Measurements from ENCODE around the gene ALDH3A2.

Gene ALDH3A2

GRCh38 chr17:19648475-19649273 is at the start of gene ALDH3A2:
ALDH3A2 (plus strand) TSS chr17:19648751; CDS start chr17:19648972, 221 bp downstream.
- in situ Hi-C loops (cut with HindIII; ENCODE audit: low pct_ligation_motif_present, low pct_unique_long_range_greater_than_20kb, low sequenced_read_pairs) = no loop called here
- DNase-seq = peak; percentile 97

- in situ Hi-C loops (cut with HindIII; ENCODE audit: low pct_ligation_motif_present, low pct_unique_long_range_greater_than_20kb, low sequenced_read_pairs) = no loop called here
- DNase-seq = no peak
Measured at GRCh38 chr17:19610311-19610710, 38.2 kb upstream of the ALDH3A2 start.

- in situ Hi-C loops (cut with HindIII; ENCODE audit: low pct_ligation_motif_present, low pct_unique_long_range_greater_than_20kb, low sequenced_read_pairs) = no loop called here
- DNase-seq = no peak
Measured at GRCh38 chr17:19610879-19611278, 37.7 kb upstream of the ALDH3A2 start.

DNA sequence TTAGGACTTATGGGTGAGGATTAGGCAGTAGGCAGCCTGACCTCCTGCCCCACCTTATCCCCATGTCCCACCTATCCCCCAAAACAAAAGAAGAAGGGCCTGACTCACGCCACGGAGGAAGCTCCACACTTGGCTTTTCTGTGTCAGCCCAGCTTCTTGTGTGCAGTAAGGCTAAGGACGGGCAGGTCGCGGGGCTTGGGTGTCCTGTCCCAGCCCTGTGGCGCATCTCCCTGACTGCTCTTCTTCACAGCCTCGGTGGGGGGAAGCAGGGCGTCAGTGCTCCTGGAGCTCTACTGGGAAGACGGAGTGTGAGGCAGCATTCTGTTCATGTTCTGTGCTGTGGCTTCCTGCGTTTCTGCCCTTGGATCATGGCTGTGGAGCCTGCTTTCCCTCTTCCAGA is 34.6 kb upstream of the ALDH3A2 start:
- in situ Hi-C loops (cut with HindIII; ENCODE audit: low pct_ligation_motif_present, low pct_unique_long_range_greater_than_20kb, low sequenced_read_pairs) = no loop called here

DNA sequence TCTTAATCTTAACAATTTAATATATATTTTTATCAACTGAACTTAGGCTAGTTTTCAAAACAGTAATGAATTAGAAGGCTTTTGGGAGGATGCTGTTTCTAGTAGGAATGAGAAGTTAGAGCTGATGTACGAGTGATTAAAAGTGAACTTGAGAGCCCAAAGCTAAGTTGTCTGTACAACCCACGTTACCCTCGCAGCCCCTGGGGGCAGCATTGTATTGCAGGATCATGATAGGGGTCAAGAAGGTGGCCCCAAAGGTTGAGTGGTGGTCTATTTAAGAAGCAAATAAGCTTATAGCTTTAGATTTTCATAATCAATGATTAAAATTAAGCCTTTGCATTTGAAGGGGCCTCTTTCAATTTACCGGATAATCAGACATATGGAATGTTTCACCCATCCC is 33.7 kb upstream of the ALDH3A2 start:
- DNase-seq = no peak
- in situ Hi-C loops (cut with HindIII; ENCODE audit: low pct_ligation_motif_present, low pct_unique_long_range_greater_than_20kb, low sequenced_read_pairs) = no loop called here

More for the DNA sequence above, 34.6 kb upstream of the ALDH3A2 start:
- DNase-seq = no peak

DNA sequence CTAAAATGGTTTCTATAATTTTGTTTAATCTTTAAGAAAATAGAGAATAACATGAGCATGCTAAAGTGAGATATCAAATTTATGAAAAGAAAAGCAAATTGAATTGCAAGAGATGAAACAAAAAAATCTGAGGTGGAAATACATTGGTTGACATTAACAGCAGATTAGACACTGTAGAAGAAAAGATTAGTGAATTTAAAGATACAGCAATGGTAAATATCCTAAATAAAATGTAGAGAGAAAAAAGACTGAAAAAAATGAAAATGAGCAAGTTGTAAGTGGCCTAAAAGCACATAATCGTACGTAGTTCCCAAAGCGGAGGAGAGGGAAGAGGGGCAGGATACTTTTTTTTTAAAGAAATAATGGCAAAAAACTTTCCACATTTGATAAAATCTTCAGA is 30.5 kb upstream of the ALDH3A2 start:
- in situ Hi-C loops (cut with HindIII; ENCODE audit: low pct_ligation_motif_present, low pct_unique_long_range_greater_than_20kb, low sequenced_read_pairs) = no loop called here
- DNase-seq = no peak

DNA sequence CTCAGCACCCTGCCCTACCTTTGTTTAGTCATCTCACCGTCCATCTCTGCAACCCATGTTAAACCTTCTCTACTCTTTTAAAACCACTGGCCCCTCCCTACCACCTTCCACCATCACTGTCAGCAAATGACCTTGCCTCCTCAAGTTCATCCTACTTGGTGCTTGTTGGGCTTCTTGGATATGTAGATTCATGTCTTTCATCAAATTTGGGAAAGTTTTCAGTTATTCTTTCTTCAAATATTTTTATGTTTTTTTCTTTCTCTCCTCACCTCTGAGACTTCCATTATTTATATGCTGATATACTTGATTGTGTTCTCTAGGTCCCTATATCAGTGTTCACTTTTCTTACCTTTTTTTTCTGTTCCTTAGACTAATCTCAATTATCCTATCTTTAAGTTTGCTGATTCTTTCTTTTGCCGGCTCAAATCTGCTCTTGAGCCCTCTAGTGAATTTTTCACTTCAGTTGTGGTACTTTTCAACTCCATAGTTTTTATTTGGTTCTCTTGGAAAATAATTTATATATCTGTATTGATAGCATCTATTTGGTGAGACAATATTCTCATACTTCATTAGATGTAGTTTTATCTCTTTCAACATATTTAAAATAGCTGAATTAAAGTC is 28.7 kb upstream of the ALDH3A2 start:
- no peak for DNase-seq
- in situ Hi-C loops (cut with HindIII; ENCODE audit: low pct_ligation_motif_present, low pct_unique_long_range_greater_than_20kb, low sequenced_read_pairs) = no loop called here

- DNase-seq = no peak
Measured at GRCh38 chr17:19621697-19622096, 26.9 kb upstream of the ALDH3A2 start.

GRCh38 chr17:19626079-19626478 is 22.5 kb upstream of the ALDH3A2 start:
- in situ Hi-C loops (cut with HindIII; ENCODE audit: low pct_ligation_motif_present, low pct_unique_long_range_greater_than_20kb, low sequenced_read_pairs) = no loop called here
- no peak for DNase-seq

More at GRCh38 chr17:19621697-19622096, 26.9 kb upstream of the ALDH3A2 start:
- in situ Hi-C loops (cut with HindIII; ENCODE audit: low pct_ligation_motif_present, low pct_unique_long_range_greater_than_20kb, low sequenced_read_pairs) = no loop called here

GRCh38 chr17:19629449-19629848 is 19.1 kb upstream of the ALDH3A2 start:
- in situ Hi-C loops (cut with HindIII; ENCODE audit: low pct_ligation_motif_present, low pct_unique_long_range_greater_than_20kb, low sequenced_read_pairs) = no loop called here
- DNase-seq = no peak

DNA sequence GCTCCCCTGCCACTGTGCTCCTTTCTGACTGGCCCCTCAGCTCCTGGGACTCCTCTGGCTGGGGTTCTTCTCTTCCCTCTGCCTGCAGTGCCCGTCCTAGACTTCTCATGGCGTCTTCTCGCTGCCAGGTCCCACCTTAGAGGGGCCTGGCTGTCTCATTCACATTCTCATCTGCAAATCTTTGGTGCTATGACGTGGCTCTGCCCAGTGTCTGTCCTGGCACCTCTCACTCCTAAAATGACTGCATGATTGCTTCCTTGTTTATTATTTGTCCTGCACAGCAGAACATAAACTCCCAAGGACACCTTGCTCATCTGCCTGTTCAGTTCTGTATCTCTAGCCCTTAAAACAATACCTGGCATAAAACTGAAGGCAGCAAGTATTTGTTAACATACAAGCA is 18.5 kb upstream of the ALDH3A2 start:
- in situ Hi-C loops (cut with HindIII; ENCODE audit: low pct_ligation_motif_present, low pct_unique_long_range_greater_than_20kb, low sequenced_read_pairs) = no loop called here
- DNase-seq = no peak

- no peak for DNase-seq
- in situ Hi-C loops (cut with HindIII; ENCODE audit: low pct_ligation_motif_present, low pct_unique_long_range_greater_than_20kb, low sequenced_read_pairs) = no loop called here
Measured at GRCh38 chr17:19630661-19631060, 17.9 kb upstream of the ALDH3A2 start.

GRCh38 chr17:19631905-19632304 is 16.6 kb upstream of the ALDH3A2 start:
- in situ Hi-C loops (cut with HindIII; ENCODE audit: low pct_ligation_motif_present, low pct_unique_long_range_greater_than_20kb, low sequenced_read_pairs) = no loop called here
- no peak for DNase-seq

- in situ Hi-C loops (cut with HindIII; ENCODE audit: low pct_ligation_motif_present, low pct_unique_long_range_greater_than_20kb, low sequenced_read_pairs) = no loop called here
- DNase-seq = no peak
Measured at GRCh38 chr17:19641687-19642372, 6.7 kb upstream of the ALDH3A2 start.

DNA sequence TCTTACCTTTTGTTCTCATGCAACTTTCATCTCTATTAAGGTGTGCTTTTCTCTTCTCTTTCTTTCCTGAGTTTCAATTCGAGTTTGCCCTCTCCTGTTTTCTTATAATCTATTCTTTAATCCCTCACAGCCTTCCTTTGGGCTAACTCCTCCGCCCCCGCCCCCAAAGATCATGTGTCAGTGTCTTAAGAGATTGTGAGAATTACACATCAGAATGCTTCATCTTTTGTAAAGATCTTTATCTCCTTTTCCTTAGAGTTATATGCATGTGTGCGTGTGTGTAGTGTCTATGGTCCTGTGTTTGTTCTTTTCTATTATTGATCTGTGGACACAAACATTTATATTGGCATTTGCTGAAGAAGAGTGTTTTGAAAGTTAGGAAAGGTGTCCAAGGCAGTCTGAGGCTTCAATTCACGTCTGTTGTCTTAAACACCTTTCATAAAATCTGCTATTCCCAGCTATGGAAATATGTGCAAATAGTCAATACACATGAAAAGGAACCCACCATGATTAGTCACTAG is 6.1 kb upstream of the ALDH3A2 start:
- DNase-seq = no peak
- in situ Hi-C loops (cut with HindIII; ENCODE audit: low pct_ligation_motif_present, low pct_unique_long_range_greater_than_20kb, low sequenced_read_pairs) = no loop called here

DNA sequence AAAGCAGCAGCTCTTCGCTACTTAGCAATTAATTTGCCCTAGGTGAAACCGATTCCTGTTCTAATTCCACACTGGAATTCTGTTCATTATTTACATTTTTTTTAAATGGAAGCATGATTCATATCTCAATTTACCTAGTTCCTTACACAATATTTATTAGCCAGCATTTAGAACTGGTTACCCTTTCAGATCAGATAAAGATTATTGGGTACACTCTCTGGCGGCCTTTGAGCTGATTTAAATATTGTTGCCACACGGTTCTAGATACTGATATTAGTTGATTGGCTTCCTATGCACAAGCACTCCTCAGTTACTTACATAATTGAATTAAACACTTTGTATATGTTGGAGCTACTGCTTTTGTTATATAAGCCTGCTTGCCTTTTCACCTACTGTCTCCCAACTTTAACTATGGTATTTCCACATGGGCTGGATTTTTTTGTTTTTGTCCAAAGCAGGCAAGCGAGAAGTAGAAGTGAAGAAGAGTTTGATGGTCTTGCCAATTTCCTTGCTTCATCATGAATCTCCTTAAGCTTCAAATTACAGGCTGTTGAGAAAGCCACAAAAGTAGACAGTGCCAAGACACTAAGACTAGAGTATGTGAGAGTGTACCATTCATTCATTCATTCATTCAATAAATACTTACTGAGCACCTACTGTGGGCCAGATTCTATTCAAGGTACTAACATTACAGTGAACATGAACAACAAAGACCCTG is 3.9 kb upstream of the ALDH3A2 start:
- in situ Hi-C loops (cut with HindIII; ENCODE audit: low pct_ligation_motif_present, low pct_unique_long_range_greater_than_20kb, low sequenced_read_pairs) = no loop called here

GRCh38 chr17:19645734-19646201 is 2.8 kb upstream of the ALDH3A2 start:
- peak; percentile 38 for DNase-seq

More for the DNA sequence above, 3.9 kb upstream of the ALDH3A2 start:
- DNase-seq = no peak

DNA sequence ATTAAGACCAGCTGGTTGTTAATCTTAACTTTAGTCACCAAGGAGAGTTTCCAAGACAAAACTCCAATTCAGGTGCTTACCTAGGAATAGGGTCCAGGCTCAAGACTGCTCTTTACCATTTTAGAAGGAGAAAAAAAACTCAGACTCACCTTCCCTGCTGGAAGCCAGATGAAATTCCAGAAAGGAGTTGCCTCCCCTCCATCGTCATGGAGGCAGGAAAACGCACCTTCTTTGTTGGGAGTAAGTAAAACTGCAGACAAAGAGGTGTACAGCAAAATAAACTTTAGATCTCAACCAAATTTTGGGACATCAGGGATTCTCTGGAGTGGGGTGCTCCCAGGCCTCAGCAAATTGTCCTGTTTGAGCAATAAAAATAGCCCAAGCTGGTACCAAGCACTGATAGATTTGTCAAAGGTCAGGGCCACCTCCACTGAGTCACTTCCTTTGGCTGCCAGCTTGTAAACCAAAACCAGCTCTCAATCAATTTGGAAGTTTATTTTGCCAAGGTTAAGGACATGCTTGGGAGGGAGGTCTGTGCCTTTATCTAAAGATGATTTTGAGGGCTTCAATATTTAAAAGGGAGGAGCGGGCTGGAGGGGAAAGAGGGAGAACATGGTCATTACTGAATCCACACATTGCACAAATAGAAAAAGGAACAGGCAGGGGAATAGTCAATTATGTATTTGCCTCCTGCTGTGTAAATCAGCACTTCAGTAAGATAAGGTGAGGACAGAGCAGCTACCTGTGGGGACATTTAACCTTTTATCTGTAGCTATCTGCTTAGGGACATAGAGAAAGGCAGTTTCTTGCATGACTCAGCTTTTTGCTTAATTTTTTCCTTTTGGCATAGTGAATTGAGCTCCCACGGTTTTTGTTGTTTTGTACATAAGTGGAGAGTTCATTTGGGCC is 1.5 kb upstream of the ALDH3A2 start:
- peak; percentile 51 for DNase-seq
- in situ Hi-C loops (cut with HindIII; ENCODE audit: low pct_ligation_motif_present, low pct_unique_long_range_greater_than_20kb, low sequenced_read_pairs) = no loop called here

More at GRCh38 chr17:19645734-19646201, 2.8 kb upstream of the ALDH3A2 start:
- in situ Hi-C loops (cut with HindIII; ENCODE audit: low pct_ligation_motif_present, low pct_unique_long_range_greater_than_20kb, low sequenced_read_pairs) = no loop called here
